ENCODE results near the gene SACM1L.

SACM1L gene

DNA sequence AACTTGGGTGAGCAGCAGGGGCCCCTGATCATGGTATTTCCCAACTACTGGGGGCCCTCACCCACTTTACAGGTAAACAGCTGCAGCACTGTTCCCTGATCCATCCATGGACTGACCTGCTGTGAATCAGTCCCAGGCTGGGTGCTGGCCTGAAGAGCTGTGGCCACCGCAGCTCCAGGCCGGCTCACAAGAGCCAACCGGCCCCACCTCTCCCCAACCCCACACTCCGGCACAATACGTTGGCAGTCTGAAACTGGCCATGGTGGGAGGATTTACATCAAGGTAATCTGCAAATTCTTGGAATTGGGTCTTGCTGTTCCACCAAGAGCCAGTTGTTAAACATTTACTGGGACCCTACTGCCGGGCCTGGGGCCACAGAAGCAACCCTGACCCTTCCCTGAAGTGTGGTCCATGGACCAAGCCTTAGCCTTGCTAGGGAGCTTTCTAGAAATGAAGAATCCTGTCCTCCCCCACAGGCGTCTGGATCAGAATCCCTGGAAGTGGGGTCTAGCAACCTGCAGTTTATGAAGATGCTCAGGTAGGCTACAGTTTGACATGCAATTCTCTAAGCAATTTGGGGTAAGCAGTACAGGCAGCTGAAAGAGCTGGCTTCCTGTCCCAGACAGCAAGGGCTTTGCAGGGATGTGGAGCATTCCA lies 103.4 kb downstream of the SACM1L start:
- DNase-seq = no peak

DNA sequence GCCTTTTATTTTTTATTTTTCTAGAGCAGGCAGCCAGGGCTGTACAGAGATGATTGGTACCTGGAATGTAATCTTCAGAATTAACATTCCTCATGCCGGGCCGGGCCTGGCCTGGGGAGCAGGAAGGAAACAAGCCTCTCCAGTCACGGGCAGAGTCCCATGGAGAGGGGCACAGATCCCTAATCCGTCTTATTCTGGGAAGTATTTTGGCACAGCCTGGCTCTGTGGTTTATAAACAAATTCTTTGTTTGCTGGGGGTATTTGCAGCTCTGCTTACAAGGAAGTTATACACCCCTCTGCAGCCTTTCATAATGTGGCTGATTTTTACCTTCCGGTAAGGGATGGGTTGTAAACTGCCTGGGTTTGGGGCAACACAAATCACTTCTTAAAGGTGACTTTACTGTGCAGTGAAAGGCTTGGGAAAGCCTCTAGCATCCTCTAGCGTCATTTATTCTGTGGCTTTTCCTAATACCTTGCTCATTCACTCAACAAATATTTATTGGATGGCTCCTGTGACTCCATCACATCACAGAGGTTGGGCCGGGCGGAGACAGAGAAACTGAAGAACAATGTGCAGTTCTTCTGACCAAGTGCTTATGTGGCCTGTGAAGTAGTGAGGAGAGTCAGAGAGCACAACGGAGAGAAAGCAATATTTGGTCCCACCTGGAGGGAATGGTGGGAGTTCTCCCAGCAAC lies 104.4 kb downstream of the SACM1L start:
- no peak for DNase-seq

DNA sequence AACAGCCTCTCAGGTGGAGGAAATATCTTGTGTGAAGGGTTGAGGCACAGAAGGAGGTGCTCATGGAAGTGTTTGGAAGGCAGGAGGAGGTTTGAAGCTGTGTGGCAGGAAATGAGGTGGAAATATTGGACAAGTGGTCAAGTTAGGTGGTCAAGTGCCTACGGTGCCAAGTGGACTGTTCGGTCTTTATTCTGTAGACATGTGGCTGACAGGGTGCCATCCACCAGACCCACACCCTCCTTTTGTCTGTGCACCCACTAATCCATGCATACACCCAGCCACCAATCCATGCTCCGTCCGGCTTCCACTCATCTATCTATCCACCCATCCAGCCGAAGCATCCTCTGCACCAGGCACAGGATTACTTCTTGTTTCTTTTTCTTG lies 105.0 kb downstream of the SACM1L start:
- no peak for DNase-seq

DNA sequence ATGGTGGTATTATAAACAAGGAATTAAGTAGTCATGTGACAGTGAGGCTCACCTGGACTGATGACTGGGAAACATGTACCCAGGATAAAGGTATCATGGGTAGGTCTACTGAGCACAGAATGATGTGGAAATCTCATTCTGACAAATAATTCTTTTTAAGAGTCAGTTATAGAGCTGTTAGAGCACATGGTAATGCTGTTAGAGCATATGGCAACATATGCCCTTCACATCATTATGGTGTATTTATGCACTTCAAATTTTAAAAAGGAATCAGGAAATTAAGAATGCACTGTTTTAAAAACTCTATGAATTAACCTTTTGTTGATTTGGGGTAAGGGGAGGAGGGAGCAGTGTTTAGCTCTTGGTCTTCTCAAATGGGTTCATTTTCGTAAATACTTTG lies 105.5 kb downstream of the SACM1L start:
- no peak for DNase-seq

All from activated CD8-positive, alpha-beta memory T cell treated with anti-CD3 and anti-CD28 coated beads for 24 hours (primary cell).